ENCODE data around the gene RDH14.
A peak's percentile ranks its signal among the peaks of the same experiment; 100 is the strongest.

RDH14 gene, protein sequence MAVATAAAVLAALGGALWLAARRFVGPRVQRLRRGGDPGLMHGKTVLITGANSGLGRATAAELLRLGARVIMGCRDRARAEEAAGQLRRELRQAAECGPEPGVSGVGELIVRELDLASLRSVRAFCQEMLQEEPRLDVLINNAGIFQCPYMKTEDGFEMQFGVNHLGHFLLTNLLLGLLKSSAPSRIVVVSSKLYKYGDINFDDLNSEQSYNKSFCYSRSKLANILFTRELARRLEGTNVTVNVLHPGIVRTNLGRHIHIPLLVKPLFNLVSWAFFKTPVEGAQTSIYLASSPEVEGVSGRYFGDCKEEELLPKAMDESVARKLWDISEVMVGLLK

DNA sequence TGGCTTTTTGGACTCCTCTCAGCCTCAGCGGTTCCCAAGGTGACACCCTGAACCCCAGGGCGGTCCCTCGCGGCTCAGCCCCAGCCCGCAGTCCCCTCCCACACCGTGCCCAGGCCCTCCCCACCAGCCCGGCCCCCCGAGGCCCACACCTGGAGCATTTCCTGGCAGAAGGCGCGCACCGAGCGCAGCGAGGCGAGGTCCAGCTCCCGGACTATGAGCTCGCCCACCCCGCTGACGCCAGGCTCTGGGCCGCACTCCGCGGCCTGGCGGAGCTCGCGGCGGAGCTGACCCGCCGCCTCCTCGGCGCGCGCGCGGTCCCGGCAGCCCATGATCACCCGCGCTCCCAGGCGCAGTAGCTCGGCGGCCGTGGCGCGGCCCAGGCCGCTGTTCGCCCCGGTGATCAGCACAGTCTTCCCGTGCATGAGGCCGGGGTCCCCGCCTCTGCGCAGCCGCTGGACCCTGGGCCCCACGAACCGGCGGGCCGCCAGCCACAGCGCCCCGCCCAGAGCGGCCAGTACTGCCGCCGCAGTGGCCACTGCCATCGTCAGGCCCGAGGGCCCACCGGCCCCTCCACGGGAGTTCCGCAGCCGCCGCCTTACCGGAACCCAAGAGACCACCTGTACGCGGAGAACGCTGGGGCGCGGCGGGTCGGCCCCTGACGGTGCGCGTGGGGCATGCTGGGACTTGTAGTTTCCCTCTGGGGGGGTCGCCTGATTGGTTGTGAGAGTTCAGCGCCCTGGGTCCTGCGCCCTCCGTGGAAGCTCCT, at the start of gene RDH14:
RDH14 (minus strand) TSS at position 623 of the 766 bp plus-strand sequence; CDS start at position 542, 81 bp downstream.
- H3K27me3 ChIP-seq (ENCODE audit: low read depth, low read length): no peaks in the 10 kb centered on the region
- peaks cover 8 to 27% of the 10 kb centered on the region in 2 donors for H3K4me1 ChIP-seq (ENCODE audit: control insufficient read depth in 1 of 2, insufficient read depth in 2 of 2, low read length in 2 of 2)
- H3K9me3 ChIP-seq (ENCODE audit: control insufficient read depth in 1 of 2, low read length in 2 of 2): peaks cover 0 to 5% of the 10 kb centered on the region in 2 donors
- H3K27ac ChIP-seq (ENCODE audit: low read length): peak within 1 kb of the TSS; percentile 95
- peaks cover 4 to 5% of the 10 kb centered on the region in 2 donors for H3K36me3 ChIP-seq (ENCODE audit: control insufficient read depth in 1 of 2, insufficient read depth in 2 of 2, low read length in 2 of 2)
- H3K4me3 ChIP-seq (ENCODE audit: low read depth in 1 of 2, low read length in 2 of 2): peak within 1 kb of the TSS; percentile 74 to 83

DNA sequence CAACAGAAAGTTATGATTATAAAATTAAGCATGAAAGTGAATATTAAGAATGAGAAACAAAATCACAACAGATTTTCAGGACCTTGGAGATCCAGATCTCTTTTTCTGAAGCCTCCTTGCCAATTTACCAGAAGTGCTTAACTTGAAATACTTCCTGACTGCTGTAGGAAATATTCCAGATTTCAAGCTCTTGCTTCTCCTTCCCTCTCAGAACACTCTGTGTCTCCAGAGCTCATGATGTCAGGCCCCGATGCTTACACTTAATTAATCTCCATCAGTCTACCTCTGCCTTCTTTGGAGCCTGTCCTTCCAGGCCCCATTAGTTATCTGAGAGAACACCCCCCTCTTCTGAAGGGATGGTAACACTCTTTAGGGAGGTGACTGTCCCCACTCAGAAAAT, 49.6 kb upstream of the RDH14 start:
- Histone ChIP-seq H3K27me3 (ENCODE audit: low read depth, low read length) (no peaks in the 10 kb centered on the region), H3K36me3 (ENCODE audit: control insufficient read depth in 1 of 2, insufficient read depth in 2 of 2, low read length in 2 of 2) (no peaks in the 10 kb centered on the region), H3K27ac (ENCODE audit: low read length) (no peak overlapping the region), H3K4me1 (ENCODE audit: control insufficient read depth in 1 of 2, insufficient read depth in 2 of 2, low read length in 2 of 2) (no peaks in the 10 kb centered on the region), H3K4me3 (ENCODE audit: low read depth in 1 of 2, low read length in 2 of 2) (no peak overlapping the region), H3K9me3 (ENCODE audit: control insufficient read depth in 1 of 2, low read length in 2 of 2) (no peaks in the 10 kb centered on the region)

DNA sequence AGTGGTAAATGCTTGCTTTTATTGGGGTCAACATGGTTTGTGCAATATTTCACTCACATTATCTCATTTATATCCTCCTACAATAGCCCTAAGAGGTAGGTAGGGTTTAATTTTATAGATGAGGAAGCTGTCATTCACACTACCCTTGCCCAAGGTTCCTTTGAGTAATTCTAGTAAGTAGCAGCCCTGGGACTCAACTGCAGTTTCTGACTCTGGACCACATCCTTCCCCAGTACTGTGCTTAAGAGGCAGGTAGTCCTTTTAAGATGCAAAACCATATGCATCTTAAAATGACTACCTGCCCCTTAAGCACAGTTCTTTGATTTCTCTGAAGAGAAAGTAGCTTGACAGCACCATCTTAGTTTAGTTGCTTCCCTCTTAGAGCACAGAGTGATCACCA, 44.7 kb upstream of the RDH14 start:
- Histone ChIP-seq H3K27me3 (ENCODE audit: low read depth, low read length) (no peaks in the 10 kb centered on the region), H3K9me3 (ENCODE audit: control insufficient read depth in 1 of 2, low read length in 2 of 2) (no peaks in the 10 kb centered on the region), H3K36me3 (ENCODE audit: control insufficient read depth in 1 of 2, insufficient read depth in 2 of 2, low read length in 2 of 2) (no peaks in the 10 kb centered on the region), H3K4me3 (ENCODE audit: low read depth in 1 of 2, low read length in 2 of 2) (no peak overlapping the region), H3K4me1 (ENCODE audit: control insufficient read depth in 1 of 2, insufficient read depth in 2 of 2, low read length in 2 of 2) (peaks cover 0 to 6% of the 10 kb centered on the region in 2 donors), H3K27ac (ENCODE audit: low read length) (no peak overlapping the region)

DNA sequence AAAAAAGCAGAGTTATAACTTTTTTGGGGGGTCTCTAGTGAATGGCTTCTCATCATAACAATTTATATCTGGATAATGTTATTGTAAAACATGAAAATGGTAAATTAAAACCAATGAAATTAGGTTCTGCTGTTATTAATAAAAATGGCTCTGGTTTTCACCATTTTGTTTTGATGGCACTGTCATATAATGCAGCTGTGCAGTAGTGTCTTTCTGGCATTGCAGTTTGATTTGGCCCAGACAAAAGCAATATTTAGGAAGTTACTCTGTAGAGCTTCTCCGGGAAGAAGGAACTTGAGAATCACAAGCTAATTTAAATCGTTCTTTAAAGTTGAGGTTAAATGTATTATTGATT, 44.1 kb upstream of the RDH14 start:
- no peaks in the 10 kb centered on the region for H3K27me3 ChIP-seq (ENCODE audit: low read depth, low read length)
- H3K27ac ChIP-seq (ENCODE audit: low read length): no peak overlapping the region
- no peak overlapping the region for H3K4me3 ChIP-seq (ENCODE audit: low read depth in 1 of 2, low read length in 2 of 2)
- peaks cover 0 to 6% of the 10 kb centered on the region in 2 donors for H3K4me1 ChIP-seq (ENCODE audit: control insufficient read depth in 1 of 2, insufficient read depth in 2 of 2, low read length in 2 of 2)
- no peaks in the 10 kb centered on the region for H3K36me3 ChIP-seq (ENCODE audit: control insufficient read depth in 1 of 2, insufficient read depth in 2 of 2, low read length in 2 of 2)
- no peaks in the 10 kb centered on the region for H3K9me3 ChIP-seq (ENCODE audit: control insufficient read depth in 1 of 2, low read length in 2 of 2)

DNA sequence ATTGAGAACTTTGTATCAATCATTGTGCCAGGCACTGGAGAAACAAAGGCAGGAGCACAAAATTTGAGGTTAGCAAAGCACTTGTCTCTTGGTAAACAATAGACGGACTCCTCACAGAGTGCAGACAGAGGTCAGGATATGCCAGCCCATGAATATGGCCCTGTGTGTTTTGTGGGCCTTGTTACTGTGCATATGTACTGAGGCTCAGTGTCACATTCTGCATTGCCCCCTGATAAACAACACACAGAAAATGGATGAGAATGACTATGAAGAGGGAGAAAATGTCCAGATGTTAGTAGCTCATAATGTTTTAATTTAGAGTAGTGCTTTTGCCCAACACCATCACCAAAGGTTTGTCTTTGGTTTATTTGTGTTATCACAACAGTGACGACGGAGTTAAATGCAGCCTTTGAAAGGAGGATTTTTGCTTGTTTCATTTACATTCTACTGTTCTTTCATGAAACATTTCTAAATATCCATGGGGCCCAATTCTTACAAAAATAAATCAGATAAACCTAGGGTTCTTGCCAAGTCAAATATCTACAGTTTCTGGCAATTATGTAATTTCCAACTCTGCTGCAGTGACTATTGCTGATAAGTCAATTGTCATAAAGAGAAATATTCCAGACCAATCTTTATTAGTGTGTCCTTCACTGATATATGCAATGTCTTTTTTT, 43.5 kb upstream of the RDH14 start:
- Histone ChIP-seq H3K4me1 (ENCODE audit: control insufficient read depth in 1 of 2, insufficient read depth in 2 of 2, low read length in 2 of 2) (peaks cover 0 to 6% of the 10 kb centered on the region in 2 donors), H3K27ac (ENCODE audit: low read length) (no peak overlapping the region), H3K36me3 (ENCODE audit: control insufficient read depth in 1 of 2, insufficient read depth in 2 of 2, low read length in 2 of 2) (no peaks in the 10 kb centered on the region), H3K9me3 (ENCODE audit: control insufficient read depth in 1 of 2, low read length in 2 of 2) (no peaks in the 10 kb centered on the region), H3K27me3 (ENCODE audit: low read depth, low read length) (no peaks in the 10 kb centered on the region), H3K4me3 (ENCODE audit: low read depth in 1 of 2, low read length in 2 of 2) (no peak overlapping the region)

DNA sequence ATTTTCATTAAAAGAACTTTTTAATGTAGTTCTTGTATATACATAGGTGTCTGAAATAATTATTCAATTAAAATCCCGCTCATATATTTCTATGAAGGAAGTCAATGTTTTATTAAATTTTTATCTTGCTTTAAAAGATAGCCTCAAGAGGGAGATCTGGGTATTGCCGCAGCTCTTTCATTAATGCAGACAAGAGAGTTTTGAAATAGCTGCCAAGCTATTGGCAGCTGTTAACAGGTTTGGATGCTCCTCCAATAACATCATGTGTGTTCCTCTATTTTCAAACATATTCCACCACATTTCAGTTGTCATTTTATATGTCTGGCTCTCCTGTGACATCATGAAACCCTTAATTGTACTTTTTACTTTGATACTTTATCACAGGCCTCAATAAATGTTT, 41.8 kb upstream of the RDH14 start:
- Histone ChIP-seq H3K9me3 (ENCODE audit: control insufficient read depth in 1 of 2, low read length in 2 of 2) (no peaks in the 10 kb centered on the region), H3K36me3 (ENCODE audit: control insufficient read depth in 1 of 2, insufficient read depth in 2 of 2, low read length in 2 of 2) (no peaks in the 10 kb centered on the region), H3K27ac (ENCODE audit: low read length) (no peak overlapping the region), H3K4me3 (ENCODE audit: low read depth in 1 of 2, low read length in 2 of 2) (no peak overlapping the region), H3K4me1 (ENCODE audit: control insufficient read depth in 1 of 2, insufficient read depth in 2 of 2, low read length in 2 of 2) (peaks cover 0 to 6% of the 10 kb centered on the region in 2 donors), H3K27me3 (ENCODE audit: low read depth, low read length) (no peaks in the 10 kb centered on the region)

DNA sequence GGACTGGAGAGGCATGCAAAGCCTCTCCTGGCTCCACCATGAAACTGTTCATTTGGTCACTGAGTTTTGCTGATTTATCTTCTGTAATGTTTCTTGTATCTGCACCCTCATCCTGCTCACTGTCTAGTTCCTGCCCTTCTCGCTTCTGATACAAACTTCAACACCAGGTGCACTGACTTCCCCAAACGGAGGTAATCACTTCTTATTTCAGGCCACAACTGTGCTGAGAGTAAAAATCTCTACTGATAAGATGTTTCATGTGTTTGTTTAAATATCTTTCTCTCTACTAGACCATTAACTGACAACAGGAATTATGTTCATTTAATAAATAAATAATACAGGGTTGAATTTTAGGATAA, 39.8 kb upstream of the RDH14 start:
- no peaks in the 10 kb centered on the region for H3K9me3 ChIP-seq (ENCODE audit: control insufficient read depth in 1 of 2, low read length in 2 of 2)
- no peaks in the 10 kb centered on the region for H3K36me3 ChIP-seq (ENCODE audit: control insufficient read depth in 1 of 2, insufficient read depth in 2 of 2, low read length in 2 of 2)
- no peak overlapping the region for H3K4me3 ChIP-seq (ENCODE audit: low read depth in 1 of 2, low read length in 2 of 2)
- H3K27ac ChIP-seq (ENCODE audit: low read length): no peak overlapping the region
- peaks cover 0 to 6% of the 10 kb centered on the region in 2 donors for H3K4me1 ChIP-seq (ENCODE audit: control insufficient read depth in 1 of 2, insufficient read depth in 2 of 2, low read length in 2 of 2)
- no peaks in the 10 kb centered on the region for H3K27me3 ChIP-seq (ENCODE audit: low read depth, low read length)

DNA sequence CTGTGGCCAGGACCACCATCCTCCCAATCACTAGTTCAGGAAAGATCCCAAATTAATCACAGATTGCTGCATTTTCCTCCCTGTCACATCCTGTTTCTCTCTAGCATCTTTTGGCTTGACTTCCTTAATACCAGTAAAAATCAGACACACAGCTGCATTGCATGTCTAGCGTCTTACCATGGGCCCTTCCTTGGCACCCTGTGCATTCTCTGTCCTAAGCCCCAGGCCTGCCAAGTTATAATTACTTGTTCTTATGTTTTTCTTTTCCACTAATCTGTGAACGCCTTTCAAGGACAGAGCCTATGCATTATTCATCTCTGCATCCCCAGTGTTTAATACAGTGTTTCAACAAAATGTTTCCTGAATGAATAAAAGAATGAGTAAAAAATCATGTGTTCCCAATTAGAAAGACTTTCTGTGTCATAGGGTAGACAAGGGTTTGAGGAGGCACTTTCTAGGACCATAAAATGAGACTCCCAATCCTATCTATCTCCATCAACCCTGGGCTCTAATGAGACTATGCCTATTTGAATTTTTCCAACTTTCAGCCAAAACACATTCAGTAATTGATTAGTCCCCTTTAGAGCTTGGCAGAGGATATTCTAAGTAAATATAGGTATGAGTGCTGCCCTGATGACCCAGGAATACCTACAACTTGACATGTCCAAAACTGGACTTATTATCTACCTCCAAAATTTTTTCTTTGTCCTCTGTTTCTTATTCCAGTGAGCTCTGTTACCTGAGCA, 39.2 kb upstream of the RDH14 start:
- Histone ChIP-seq H3K27ac (ENCODE audit: low read length) (no peak overlapping the region), H3K4me3 (ENCODE audit: low read depth in 1 of 2, low read length in 2 of 2) (no peak overlapping the region), H3K36me3 (ENCODE audit: control insufficient read depth in 1 of 2, insufficient read depth in 2 of 2, low read length in 2 of 2) (no peaks in the 10 kb centered on the region), H3K27me3 (ENCODE audit: low read depth, low read length) (no peaks in the 10 kb centered on the region), H3K9me3 (ENCODE audit: control insufficient read depth in 1 of 2, low read length in 2 of 2) (no peaks in the 10 kb centered on the region), H3K4me1 (ENCODE audit: control insufficient read depth in 1 of 2, insufficient read depth in 2 of 2, low read length in 2 of 2) (peaks cover 0 to 2% of the 10 kb centered on the region in 2 donors)

DNA sequence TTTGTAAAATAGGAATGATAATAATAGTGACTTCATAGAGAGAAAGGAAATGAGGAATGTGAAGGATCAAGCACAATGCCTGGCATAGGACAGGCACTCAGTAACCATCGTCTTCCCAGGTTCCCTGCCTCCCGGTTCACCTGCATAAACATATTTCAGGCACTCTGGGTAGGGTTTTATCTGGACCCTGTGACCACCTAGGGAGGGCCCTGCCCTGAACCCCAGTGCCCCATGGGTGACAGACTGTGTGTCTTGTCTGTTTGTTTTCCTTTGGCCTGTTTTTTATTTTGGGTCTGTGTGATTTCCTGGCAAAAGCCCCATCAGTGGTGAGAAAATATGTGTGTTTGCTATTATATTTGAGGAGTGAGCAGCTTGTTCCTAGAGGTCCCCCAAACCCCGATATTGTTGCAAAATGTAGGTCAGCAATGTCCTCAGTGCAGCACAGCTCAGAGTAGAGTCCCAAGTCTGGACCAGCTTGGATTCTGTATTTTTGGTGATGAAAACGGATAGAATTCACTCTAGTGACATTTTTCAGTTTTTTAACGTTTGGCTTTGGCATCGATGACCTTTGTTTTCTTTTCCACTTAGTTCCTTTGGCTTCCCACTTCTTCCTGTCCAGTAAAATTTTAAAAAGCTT, 38.5 kb upstream of the RDH14 start:
- Histone ChIP-seq H3K4me1 (ENCODE audit: control insufficient read depth in 1 of 2, insufficient read depth in 2 of 2, low read length in 2 of 2) (no peaks in the 10 kb centered on the region), H3K27ac (ENCODE audit: low read length) (no peak overlapping the region), H3K4me3 (ENCODE audit: low read depth in 1 of 2, low read length in 2 of 2) (no peak overlapping the region)

DNA sequence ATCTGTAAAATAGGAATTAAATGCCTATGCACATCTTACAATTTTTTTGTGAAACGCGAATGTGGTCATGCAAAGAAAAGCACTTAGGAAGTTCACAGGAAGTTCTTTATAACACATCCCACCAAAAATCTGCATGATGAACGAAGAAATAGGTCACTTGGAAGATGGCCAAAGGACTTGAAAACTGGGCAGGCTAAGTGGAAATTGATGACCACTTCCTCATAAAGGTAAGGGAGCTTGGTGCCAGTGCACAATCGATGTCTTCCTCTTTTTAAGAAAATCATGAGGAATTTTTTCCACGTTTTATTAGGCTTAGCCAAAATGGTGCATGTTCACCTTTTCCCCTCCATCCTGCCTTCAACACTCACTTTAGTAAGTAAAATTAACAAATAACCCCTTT, 37.2 kb upstream of the RDH14 start:
- H3K4me1 ChIP-seq (ENCODE audit: control insufficient read depth in 1 of 2, insufficient read depth in 2 of 2, low read length in 2 of 2): no peaks in the 10 kb centered on the region
- H3K27me3 ChIP-seq (ENCODE audit: low read depth, low read length): no peaks in the 10 kb centered on the region
- H3K9me3 ChIP-seq (ENCODE audit: control insufficient read depth in 1 of 2, low read length in 2 of 2): no peaks in the 10 kb centered on the region
- no peak overlapping the region for H3K27ac ChIP-seq (ENCODE audit: low read length)
- no peaks in the 10 kb centered on the region for H3K36me3 ChIP-seq (ENCODE audit: control insufficient read depth in 1 of 2, insufficient read depth in 2 of 2, low read length in 2 of 2)
- no peak overlapping the region for H3K4me3 ChIP-seq (ENCODE audit: low read depth in 1 of 2, low read length in 2 of 2)

More for the DNA sequence above, 38.5 kb upstream of the RDH14 start:
- Histone ChIP-seq H3K9me3 (ENCODE audit: control insufficient read depth in 1 of 2, low read length in 2 of 2) (no peaks in the 10 kb centered on the region), H3K36me3 (ENCODE audit: control insufficient read depth in 1 of 2, insufficient read depth in 2 of 2, low read length in 2 of 2) (no peaks in the 10 kb centered on the region), H3K27me3 (ENCODE audit: low read depth, low read length) (no peaks in the 10 kb centered on the region)

All from muscle layer of duodenum (tissue), 2 donors.